Caco-2 (cell line): ENCODE data around the gene C1S. TPM values are rescaled to one million over a fixed set of nuclear protein-coding genes. Genes with fewer than 3 reads are reported as not detected.

Experiments
- BruUV-seq: library from RNA; stranded (reverse); fragments of 400-500 nt; replicated peaks from 2 replicates; lab custom pipeline; 2021; lab: Mats Ljungman, UMichigan
- CTCF ChIA-PET: fragments of 300-600 bp; sonication (Branson Sonifier 250); formaldehyde crosslinking; loops from one replicate; lab custom pipeline; 2022; ENCODE audit warnings: antibody characterized with exemption; lab: Charles Lee
- POLR2A ChIA-PET: fragments of 300-600 bp; sonication (Branson Sonifier 250); formaldehyde crosslinking; loops from one replicate; lab custom pipeline; 2022; ENCODE audit warnings: antibody characterized with exemption; lab: Charles Lee
- DNase-seq, 2 experiments: peaks; one replicate each; pipeline versions ENCODE4 v3.0.0 to v3.0.0-alpha.2; 2020 to 2022
- H3K27me3 ChIP-seq: replicated peaks from 2 replicates; pipeline ENCODE4 v1.6.0; 2011; ENCODE audit warnings: low read length; ENCODE audit not compliant: control insufficient read depth, insufficient read depth
- H3K36me3 ChIP-seq: 2 replicates; pipeline ENCODE4 v1.5.1; 2011; ENCODE audit warnings: low read length; ENCODE audit not compliant: control insufficient read depth, insufficient read depth
- H3K4me1 ChIP-seq: fragments of 250-450 bp; sonication (Bioruptor Pico); 2 replicates; pipeline ENCODE4 v1.5.1; 2020; ENCODE audit warnings: mild to moderate bottlenecking
- H3K4me3 ChIP-seq: 2 replicates; pipeline ENCODE4 v1.5.1; 2011; ENCODE audit warnings: low read depth, mild to moderate bottlenecking, control low read depth, low read length
- H3K9me3 ChIP-seq: fragments of 250-450 bp; sonication (Bioruptor Pico); 2 replicates; pipeline ENCODE4 v1.5.1; 2020; ENCODE audit warnings: mild to moderate bottlenecking, moderate library complexity
- H3K27ac Mint-ChIP-seq: one replicate; pipeline ENCODE4 v1.8.0; 2022; ENCODE audit warnings: mixed read lengths; ENCODE audit not compliant: unreplicated experiment
- H3K27me3 Mint-ChIP-seq: one replicate; pipeline ENCODE4 v1.8.0; 2022; ENCODE audit warnings: mixed read lengths; ENCODE audit not compliant: insufficient read depth, unreplicated experiment
- H3K36me3 Mint-ChIP-seq: one replicate; pipeline ENCODE4 v1.8.0; 2022; ENCODE audit warnings: mild to moderate bottlenecking, mixed read lengths; ENCODE audit not compliant: insufficient read depth, unreplicated experiment
- H3K4me1 Mint-ChIP-seq: one replicate; pipeline ENCODE4 v1.8.0; 2022; ENCODE audit warnings: low read depth, mixed read lengths; ENCODE audit not compliant: unreplicated experiment
- H3K4me3 Mint-ChIP-seq: one replicate; pipeline ENCODE4 v1.8.0; 2022; ENCODE audit warnings: mild to moderate bottlenecking, moderate library complexity, mixed read lengths; ENCODE audit not compliant: unreplicated experiment
- H3K9me3 Mint-ChIP-seq: one replicate; pipeline ENCODE4 v1.8.0; 2022; ENCODE audit warnings: mixed read lengths; ENCODE audit not compliant: unreplicated experiment
- intact Hi-C: fragments of 100-400 bp; cut with micrococcal nuclease; formaldehyde crosslinking; loops from one replicate; pipeline ENCODE4 v1.10.0; 2022; ENCODE audit not compliant: unreplicated experiment
- total RNA-seq: library from RNA; stranded (reverse); gene quantifications from 2 replicates; pipeline ENCODE4 v1.2.3, GENCODE V29; 2022
- TF ChIP-seq, protein P1 (sequence below), 2 experiments: fragments of 200-600 bp in 1 of 2; IDR thresholded peaks; 1 replicate in 1 of 2; 2 replicates in 1 of 2; pipeline versions ENCODE4 v1.5.1 to v1.8.0; 2011 to 2022; ENCODE audit warnings: antibody characterized with exemption in 1 of 2, control low read depth in 1 of 2, inconsistent platforms in 1 of 2, low read depth in 1 of 2, low read length in 1 of 2, mild to moderate bottlenecking in 1 of 2, moderate library complexity in 1 of 2; ENCODE audit not compliant: insufficient read depth in 1 of 2, severe bottlenecking in 1 of 2, unreplicated experiment in 1 of 2

C1S gene
- total RNA-seq, 1 experiment from 2014 or later: 6.1 TPM

DNA sequence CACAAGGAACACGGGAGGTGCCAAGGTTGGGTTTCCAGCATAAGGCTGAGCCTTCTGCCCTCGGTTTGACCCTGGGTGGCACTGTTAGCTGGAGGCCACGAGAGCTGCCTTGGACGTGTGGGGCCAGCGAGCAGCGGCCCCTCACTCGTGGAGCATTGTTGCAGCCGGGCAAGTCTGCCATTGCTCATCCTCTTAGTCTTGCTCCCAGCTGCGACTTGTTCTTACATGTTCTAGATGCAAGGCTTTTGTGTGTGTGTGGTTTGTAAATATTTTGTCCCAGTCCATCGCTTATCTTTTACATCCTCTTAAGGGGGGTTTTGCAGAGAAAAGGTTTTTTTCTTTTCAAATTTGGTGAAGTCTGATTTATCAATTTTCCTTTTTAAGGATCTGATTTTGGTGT, 21.1 kb upstream of the C1S start:
- H3K4me3 ChIP-seq: no peak overlapping the region
- H3K36me3 ChIP-seq: no peaks in the 10 kb centered on the region
- TF ChIP-seq, protein P1, sequence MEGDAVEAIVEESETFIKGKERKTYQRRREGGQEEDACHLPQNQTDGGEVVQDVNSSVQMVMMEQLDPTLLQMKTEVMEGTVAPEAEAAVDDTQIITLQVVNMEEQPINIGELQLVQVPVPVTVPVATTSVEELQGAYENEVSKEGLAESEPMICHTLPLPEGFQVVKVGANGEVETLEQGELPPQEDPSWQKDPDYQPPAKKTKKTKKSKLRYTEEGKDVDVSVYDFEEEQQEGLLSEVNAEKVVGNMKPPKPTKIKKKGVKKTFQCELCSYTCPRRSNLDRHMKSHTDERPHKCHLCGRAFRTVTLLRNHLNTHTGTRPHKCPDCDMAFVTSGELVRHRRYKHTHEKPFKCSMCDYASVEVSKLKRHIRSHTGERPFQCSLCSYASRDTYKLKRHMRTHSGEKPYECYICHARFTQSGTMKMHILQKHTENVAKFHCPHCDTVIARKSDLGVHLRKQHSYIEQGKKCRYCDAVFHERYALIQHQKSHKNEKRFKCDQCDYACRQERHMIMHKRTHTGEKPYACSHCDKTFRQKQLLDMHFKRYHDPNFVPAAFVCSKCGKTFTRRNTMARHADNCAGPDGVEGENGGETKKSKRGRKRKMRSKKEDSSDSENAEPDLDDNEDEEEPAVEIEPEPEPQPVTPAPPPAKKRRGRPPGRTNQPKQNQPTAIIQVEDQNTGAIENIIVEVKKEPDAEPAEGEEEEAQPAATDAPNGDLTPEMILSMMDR (IDR thresholded peaks at IDR 0.05; ENCODE audit: insufficient read depth in 1 of 2, low read depth in 1 of 2, low read length in 1 of 2, severe bottlenecking in 1 of 2, unreplicated experiment in 1 of 2): no peak
- no peaks in the 10 kb centered on the region for H3K27me3 ChIP-seq
- ChIA-PET CTCF (no interaction called here), POLR2A (no interaction called here)
- no peaks in the 10 kb centered on the region; the same call in 1 of the 2 replicates for H3K9me3 ChIP-seq
- Mint-ChIP-seq H3K4me3 (no peak overlapping the region), H3K27me3 (no peaks in the 10 kb centered on the region), H3K4me1 (peaks cover 7% of the 10 kb centered on the region), H3K27ac (no peak overlapping the region), H3K9me3 (peaks cover 11% of the 10 kb centered on the region), H3K36me3 (no peaks in the 10 kb centered on the region)
- BruUV-seq: no TSS peak
- no peaks in the 10 kb centered on the region for H3K4me1 ChIP-seq
- DNase-seq: no peak
- intact Hi-C loops: no loop called here

DNA sequence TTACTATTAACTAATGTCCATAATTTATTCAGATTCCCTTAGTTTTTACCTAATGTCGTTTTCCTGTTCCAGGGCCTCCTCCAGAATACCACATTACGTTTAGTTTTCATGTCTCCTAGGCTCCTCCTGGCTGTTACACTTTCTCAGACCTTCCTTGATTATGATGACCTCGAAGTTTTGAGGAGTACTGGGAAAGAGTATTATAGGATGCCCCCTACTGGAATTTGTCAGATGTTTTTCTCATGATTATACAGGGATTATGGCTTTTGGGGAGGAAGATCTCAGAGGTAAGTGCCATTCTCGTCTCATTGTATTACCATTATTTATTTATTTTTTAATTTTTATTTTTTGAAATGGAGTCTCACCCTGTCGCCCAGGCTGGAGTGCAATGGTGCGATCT, 17.7 kb upstream of the C1S start:
- Mint-ChIP-seq H3K4me3 (no peak overlapping the region), H3K9me3 (peaks cover 11% of the 10 kb centered on the region), H3K27me3 (no peaks in the 10 kb centered on the region), H3K27ac (no peak overlapping the region), H3K4me1 (peaks cover 7% of the 10 kb centered on the region), H3K36me3 (no peaks in the 10 kb centered on the region)
- H3K27me3 ChIP-seq: no peaks in the 10 kb centered on the region
- CTCF ChIA-PET: interaction anchor here (1.5 kb wide), 1 partner anchor 98 kb away, joined by 11 read pairs; no protein-coding TSS in a partner anchor
- DNase-seq: peak in 1 of 2 experiments; percentile 62
- TF ChIP-seq, protein P1 (IDR thresholded peaks at IDR 0.05; ENCODE audit: insufficient read depth in 1 of 2, low read depth in 1 of 2, low read length in 1 of 2, severe bottlenecking in 1 of 2, unreplicated experiment in 1 of 2): peak; percentile 49 to 63
- H3K4me3 ChIP-seq: no peak overlapping the region
- no peaks in the 10 kb centered on the region; the same call in 1 of the 2 replicates for H3K9me3 ChIP-seq
- no peaks in the 10 kb centered on the region for H3K36me3 ChIP-seq
- no TSS peak for BruUV-seq
- intact Hi-C loops: loop anchor here (1.0 kb wide), 2 partner anchors 65 to 97 kb away; no protein-coding TSS in a partner anchor
- H3K4me1 ChIP-seq: no peaks in the 10 kb centered on the region
- POLR2A ChIA-PET: no interaction called here

DNA sequence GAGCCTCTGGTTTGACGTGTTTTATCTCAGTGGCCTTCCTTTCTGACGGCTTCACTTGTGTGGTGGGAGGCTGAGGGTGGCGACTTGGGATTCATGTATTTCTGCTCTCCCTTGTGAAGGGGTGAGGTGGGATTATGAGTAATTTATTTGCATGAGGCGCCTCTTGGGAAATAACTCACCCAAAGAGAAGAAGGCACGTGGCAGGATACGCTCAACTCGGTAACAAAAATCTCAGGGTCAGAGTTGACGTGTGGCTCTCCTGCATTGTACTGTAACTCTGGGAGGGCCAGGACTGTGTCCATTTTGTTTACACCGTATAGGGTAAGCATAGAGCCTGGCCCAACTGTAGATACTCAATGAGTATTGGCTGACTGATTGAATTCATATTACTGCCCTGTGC, 14.6 kb upstream of the C1S start:
- DNase-seq: no peak
- Mint-ChIP-seq H3K4me1 (peaks cover 7% of the 10 kb centered on the region), H3K4me3 (no peak overlapping the region), H3K9me3 (peaks cover under 1% of the 10 kb centered on the region), H3K27ac (no peak overlapping the region), H3K36me3 (no peaks in the 10 kb centered on the region), H3K27me3 (no peaks in the 10 kb centered on the region)
- Histone ChIP-seq H3K4me1 (no peaks in the 10 kb centered on the region), H3K9me3 (no peaks in the 10 kb centered on the region), H3K36me3 (no peaks in the 10 kb centered on the region), H3K4me3 (no peak overlapping the region), H3K27me3 (no peaks in the 10 kb centered on the region)
- no TSS peak for BruUV-seq
- TF ChIP-seq, protein P1 (IDR thresholded peaks at IDR 0.05; ENCODE audit: insufficient read depth in 1 of 2, low read depth in 1 of 2, low read length in 1 of 2, severe bottlenecking in 1 of 2, unreplicated experiment in 1 of 2): no peak
- CTCF ChIA-PET: no interaction called here
- POLR2A ChIA-PET: no interaction called here
- intact Hi-C loops: no loop called here
